AG04450 (cell line): ENCODE measurements around the gene GMPPB. TPM values are rescaled to one million over a fixed set of nuclear protein-coding genes. Genes with fewer than 3 reads are reported as not detected.

Experiments used
- CTCF ChIA-PET: fragments of 300-600, 350-600 bp; formaldehyde crosslinking; extraction: SDS; loops from one replicate; lab custom pipeline; 2022; ENCODE audit warnings: antibody characterized with exemption, inconsistent platforms; lab: Charles Lee
- POLR2A ChIA-PET: fragments of 350-600 bp; formaldehyde crosslinking; extraction: SDS; loops from one replicate; lab custom pipeline; 2021; ENCODE audit warnings: antibody characterized with exemption, inconsistent platforms; lab: Yijun Ruan, JAX
- DNase-seq: peaks from one replicate; pipeline ENCODE4 v3.0.0-alpha.2; 2011; ENCODE audit warnings: low read depth, low spot score
- H3K27ac ChIP-seq: one replicate; pipeline ENCODE4 v1.5.1; 2012; ENCODE audit warnings: low read depth, low read length, control low read depth
- H3K27me3 ChIP-seq: one replicate; pipeline ENCODE4 v1.6.0; 2012; ENCODE audit warnings: low read length; ENCODE audit not compliant: control insufficient read depth, insufficient read depth
- H3K4me3 ChIP-seq: 2 replicates; pipeline ENCODE4 v1.5.1; 2011; ENCODE audit warnings: mild to moderate bottlenecking, low read depth, low read length, control low read depth
- H3K9me3 ChIP-seq: 2 replicates; pipeline ENCODE4 v1.5.1; 2012; ENCODE audit warnings: low read length; ENCODE audit not compliant: control insufficient read depth, insufficient read depth
- CTCF ChIP-seq: IDR thresholded peaks from 2 replicates; pipeline ENCODE4 v1.5.1; 2011; ENCODE audit warnings: low read depth, low read length, control low read depth, inconsistent platforms
- polyA plus RNA-seq: library from polyadenylated mRNA; depleted of rRNA; stranded (reverse); fragments of >200 nt; gene quantifications from 2 replicates; pipeline ENCODE4 v1.2.3, GENCODE V29; 2011

Gene GMPPB
- polyA plus RNA-seq, 1 experiment, result 13.9 TPM

- H3K4me3 ChIP-seq, result peak overlapping the region; percentile 100
- peaks cover 11% of the 10 kb centered on the region; the same call in 1 of the 2 replicates for H3K9me3 ChIP-seq
- CTCF ChIA-PET, result interaction anchor here (0.9 to 1.1 kb wide), 3 partner anchors 20 to 80 kb away, joined by 3 read pairs; partner anchors contain the start of gene INKA1
- peak overlapping the region; percentile 87 for H3K27ac ChIP-seq
- no peaks in the 10 kb centered on the region for H3K27me3 ChIP-seq
- no peak for DNase-seq
- POLR2A ChIA-PET, result interaction anchor here (0.6 kb wide), 1 partner anchor 366 kb away, joined by 3 read pairs; the partner anchor contains the start of gene RBM5
- no peak for TF ChIP-seq CTCF
These were observed 855 bp downstream of the GMPPB start for GRCh38 chr3:49722896-49723295.

- CTCF ChIA-PET, result interaction anchor here (0.9 to 1.8 kb wide), 3 partner anchors 19 to 79 kb away, joined by 3 to 5 read pairs (median 3); no protein-coding TSS in a partner anchor
- Histone ChIP-seq H3K9me3 (peaks cover 12% of the 10 kb centered on the region; the same call in 1 of the 2 replicates), H3K27ac (no peak overlapping the region), H3K4me3 (peak overlapping the region; percentile 100), H3K27me3 (no peaks in the 10 kb centered on the region)
- POLR2A ChIA-PET, result interaction anchor here (0.6 kb wide), 1 partner anchor 367 kb away, joined by 3 read pairs; the partner anchor contains the start of gene RBM5
- DNase-seq, result no peak
- TF ChIP-seq CTCF, result no peak
These were observed 1.6 kb downstream of the GMPPB start for GRCh38 chr3:49721896-49722781.

GRCh38 chr3:49721596-49721895 lies 2.2 kb downstream of the GMPPB start:
- Histone ChIP-seq H3K4me3 (no peak overlapping the region), H3K27ac (no peak overlapping the region), H3K27me3 (no peaks in the 10 kb centered on the region), H3K9me3 (peaks cover 12% of the 10 kb centered on the region; the same call in 1 of the 2 replicates)
- POLR2A ChIA-PET, result no interaction called here
- DNase-seq, result no peak
- no peak for TF ChIP-seq CTCF
- CTCF ChIA-PET, result interaction anchor here (0.5 to 1.8 kb wide), 2 partner anchors 20 to 114 kb away, joined by 5 read pairs; no protein-coding TSS in a partner anchor

- Histone ChIP-seq H3K9me3 (peaks cover 12% of the 10 kb centered on the region; the same call in 1 of the 2 replicates), H3K27ac (no peak overlapping the region), H3K27me3 (no peaks in the 10 kb centered on the region), H3K4me3 (no peak overlapping the region)
- POLR2A ChIA-PET, result no interaction called here
- no peak for TF ChIP-seq CTCF
- CTCF ChIA-PET, result interaction anchor here (0.5 to 1.8 kb wide), 3 partner anchors 20 to 118 kb away, joined by 5 to 6 read pairs (median 5); no protein-coding TSS in a partner anchor
- no peak for DNase-seq
These were observed 2.7 kb downstream of the GMPPB start for GRCh38 chr3:49720855-49721595.
